A673 (cell line): ENCODE data around the gene VWF.

Experiments used
- CTCF ChIP-seq: fragments of 300-800, 200-600 bp; sonication (generic); conservative IDR thresholded peaks from 2 replicates; pipeline ENCODE4 v1.5.1; 2017; ENCODE audit warnings: low read depth, mild to moderate bottlenecking, antibody characterized with exemption, low read length, moderate library complexity, mixed read lengths
- EZH2 ChIP-seq: fragments of 200-600 bp; sonication (generic); IDR thresholded peaks from 2 replicates; pipeline ENCODE4 v1.6.1; 2017; ENCODE audit warnings: borderline replicate concordance, low read depth, mild to moderate bottlenecking, mixed read lengths, antibody characterized with exemption, low read length; ENCODE audit not compliant: poor library complexity, severe bottlenecking

- no peak for TF ChIP-seq CTCF
- TF ChIP-seq EZH2: no peak
These were observed 211.1 kb downstream of the VWF start for GRCh38 chr12:5913387-5913786.
